Pancreas (tissue), 10 donors: ENCODE measurements around the gene ZDHHC14. TPM values are rescaled to one million over a fixed set of nuclear protein-coding genes. Genes with fewer than 3 reads are reported as not detected.
"Not testable (repeated sequence)": the region's sequence is repeated elsewhere in the genome, so short reads cannot be mapped to it uniquely, and the experiment has no call there.

ENCODE experiments used
- ATAC-seq, 4 donors: fragments of 200-7000 bp; cut with Tn5 transposase; one replicate each; pipeline versions ENCODE4 v1.8.0 to v1.9.1; 2020; ENCODE audit warnings: mild to moderate bottlenecking in 4 of 4, moderate library complexity in 4 of 4
- DNase-seq, 6 donors: peaks; one replicate each; pipeline ENCODE4 v3.0.0-alpha.2; 2020
- FAIRE-seq: peaks from 2 replicates; lab custom pipeline; 2012; peaks lifted over from hg19 to GRCh38; lab: Jason Lieb, UNC
- H3K27ac ChIP-seq, 4 donors: fragments of 200-600 bp; sonication (generic); 1 replicate in 3 of 4; 2 replicates in 1 of 4; pipeline versions ENCODE4 v1.5.0 to v1.8.0; 2020
- H3K27me3 ChIP-seq, 4 donors: fragments of 200-600 bp; one replicate each; pipeline ENCODE4 v1.8.0; 2021
- H3K36me3 ChIP-seq, 3 donors: fragments of 200-600 bp; sonication (generic) in 1 of 3; one replicate each; pipeline versions ENCODE4 v1.5.0 to v1.8.0; 2020 to 2021
- H3K4me1 ChIP-seq, 3 donors: fragments of 200-600 bp; one replicate each; pipeline ENCODE4 v1.8.0; 2021
- H3K4me3 ChIP-seq, 4 donors: fragments of 200-600 bp; sonication (generic) in 2 of 4; one replicate each; pipeline versions ENCODE4 v1.5.0 to v1.8.0; 2020 to 2021
- H3K9me3 ChIP-seq, 4 donors: fragments of 200-600 bp; one replicate each; pipeline ENCODE4 v1.8.0; 2021
- CTCF ChIP-seq, 4 donors: fragments of 200-600 bp; sonication (generic) in 3 of 4; IDR thresholded peaks; one replicate each; pipeline versions ENCODE4 v1.5.0 to v1.8.0; 2021; ENCODE audit warnings: antibody characterized with exemption in 4 of 4
- WGBS, 2 donors: extraction: QIAGEN DNeasy Blood & Tissue Kit; methylation state at CpG; one replicate each; pipeline ENCODE4 v1.1.7; 2013; 5-methylcytosine and 5-hydroxymethylcytosine counted together
- intact Hi-C, 3 donors: fragments of 100-400 bp; cut with DNase I; formaldehyde crosslinking; loops; one replicate each; pipeline versions ENCODE4 v1.11.1 to v1.14.2; 2022
- polyA plus RNA-seq, 2 donors: library from polyadenylated mRNA; stranded (reverse); fragments of 200-250 nt; gene quantifications; one replicate each; pipeline ENCODE4 v1.2.3, GENCODE V29; 2013
- total RNA-seq, 6 donors: library from RNA; stranded (reverse); fragmentation: NEBNext Ultra II Directional in 4 of 6; extraction: Animal tissue kit (Norgen Biotek cat#: 25700) in 4 of 6; gene quantifications; one replicate each; pipeline versions ENCODE4 v1.2.1 to v1.2.4, GENCODE V29; 2021 to 2023
- donor health status: healthy with polysubstance abuse.
- donor health status: DM: no; HTN: no; CAD: no; lungs with moderate emphysema.
- donor health status: DM: no; HTN: no; CAD: no.
- donor health status: control.
- donor health status: control.
- donor health status: Bipolar disorder and iron deficiency.
- donor health status: DM: yes; HTN: yes; CAD: no.
- donor health status: DM: no; HTN: no; CAD: no.
- donor health status: DM: no; HTN: no; CAD: no.
- donor health status: DM: yes; HTN: yes; CAD: no.

Gene ZDHHC14
- total and polyA plus RNA-seq, 8 donors, result 3.1 to 9.9 (median 4.5) TPM

- no peak for DNase-seq
- H3K27ac ChIP-seq, result no peak overlapping the region
- no peaks in the 10 kb centered on the region for H3K36me3 ChIP-seq
- no peaks in the 10 kb centered on the region for H3K9me3 ChIP-seq
- no peak for ATAC-seq
- H3K27me3 ChIP-seq, result no peaks in the 10 kb centered on the region
- no peak for FAIRE-seq
- 61 to 74% methylated on average over 7 of the region's 7 CpGs for WGBS, 2 donors
- no peak overlapping the region for H3K4me3 ChIP-seq
- no peaks in the 10 kb centered on the region for H3K4me1 ChIP-seq
- intact Hi-C loops, result no loop called here
- no peak for TF ChIP-seq CTCF (IDR thresholded peaks at IDR 0.05)
Observed at GRCh38 chr6:157689875-157690274, 308.9 kb downstream of the ZDHHC14 start.

GRCh38 chr6:157690441-157691210 is 309.6 kb downstream of the ZDHHC14 start:
- DNase-seq, result no peak
- 91% methylated on average over 16 of the region's 16 CpGs for WGBS, 2 donors
- ATAC-seq, result no peak
- H3K4me3 ChIP-seq, result no peak overlapping the region
- H3K27ac ChIP-seq, result no peak overlapping the region
- H3K4me1 ChIP-seq, result no peaks in the 10 kb centered on the region
- intact Hi-C loops, result no loop called here
- H3K27me3 ChIP-seq, result no peaks in the 10 kb centered on the region
- H3K9me3 ChIP-seq, result no peaks in the 10 kb centered on the region
- H3K36me3 ChIP-seq, result no peaks in the 10 kb centered on the region
- TF ChIP-seq CTCF (IDR thresholded peaks at IDR 0.05), result no peak
- FAIRE-seq, result no peak

GRCh38 chr6:157691621-157692020 is 310.6 kb downstream of the ZDHHC14 start:
- FAIRE-seq, DNase-seq: not testable (repeated sequence)

GRCh38 chr6:157693867-157694266 is 312.9 kb downstream of the ZDHHC14 start:
- no peaks in the 10 kb centered on the region for H3K9me3 ChIP-seq
- H3K4me3 ChIP-seq, result no peak overlapping the region
- H3K27me3 ChIP-seq, result no peaks in the 10 kb centered on the region
- intact Hi-C loops, result no loop called here
- no peak overlapping the region for H3K27ac ChIP-seq
- TF ChIP-seq CTCF (IDR thresholded peaks at IDR 0.05), result no peak
- ATAC-seq (no peak), FAIRE-seq (no peak), DNase-seq (no peak)
- H3K4me1 ChIP-seq, result no peaks in the 10 kb centered on the region
- H3K36me3 ChIP-seq, result no peaks in the 10 kb centered on the region
- 79 to 83% methylated on average over 7 of the region's 7 CpGs for WGBS, 2 donors

More at GRCh38 chr6:157691621-157692020, 310.6 kb downstream of the ZDHHC14 start:
- intact Hi-C loops, H3K4me3 ChIP-seq, ATAC-seq, H3K9me3 ChIP-seq, H3K27ac ChIP-seq, H3K36me3 ChIP-seq, H3K4me1 ChIP-seq, H3K27me3 ChIP-seq: not testable (repeated sequence)
- 34 to 62% methylated on average over 10 of the region's 10 CpGs for WGBS, 2 donors

GRCh38 chr6:157695301-157696040 is 314.5 kb downstream of the ZDHHC14 start:
- DNase-seq (no peak), ATAC-seq (no peak), FAIRE-seq (no peak)
- Histone ChIP-seq H3K27ac (no peak overlapping the region), H3K4me1 (no peaks in the 10 kb centered on the region), H3K36me3 (no peaks in the 10 kb centered on the region), H3K4me3 (no peak overlapping the region), H3K9me3 (no peaks in the 10 kb centered on the region), H3K27me3 (no peaks in the 10 kb centered on the region)
- intact Hi-C loops, result no loop called here
- WGBS, 2 donors, result 81 to 83% methylated on average over 17 of the region's 17 CpGs
- TF ChIP-seq CTCF (IDR thresholded peaks at IDR 0.05), result no peak
